Thoracic aorta (tissue), 2 donors: ENCODE results near the gene CCDC141. TPM values are rescaled to one million over a fixed set of nuclear protein-coding genes. Genes with fewer than 3 reads are reported as not detected.

Experiments
- ATAC-seq: fragments of 150-250 bp; one replicate; pipeline ENCODE4 v1.8.0; 2017; ENCODE audit warnings: low read depth; ENCODE audit not compliant: insufficient number of reproducible peaks, low FRiP score
- DNase-seq: peaks from one replicate; pipeline ENCODE4 v3.0.0-alpha.2; 2020; ENCODE audit warnings: low spot score
- H3K27ac ChIP-seq, 2 donors: fragments of 200-600 bp; sonication (generic); 1 replicate in 1 of 2; 2 replicates in 1 of 2; pipeline ENCODE4 v1.5.1; 2016; ENCODE audit warnings: mild to moderate bottlenecking in 2 of 2, moderate library complexity in 2 of 2
- H3K27me3 ChIP-seq: fragments of 200-600 bp; sonication (generic); replicated peaks from 2 replicates; pipeline ENCODE4 v1.6.0; 2016; ENCODE audit warnings: mild to moderate bottlenecking; ENCODE audit not compliant: insufficient read depth
- H3K36me3 ChIP-seq: fragments of 200-600 bp; sonication (generic); one replicate; pipeline ENCODE4 v1.5.1; 2016
- H3K4me1 ChIP-seq, 2 donors: fragments of 200-600 bp; sonication (generic); 1 replicate in 1 of 2; 2 replicates in 1 of 2; pipeline versions ENCODE4 v1.5.1 to v1.6.0; 2016; ENCODE audit warnings: low read depth in 2 of 2, mild to moderate bottlenecking in 1 of 2; ENCODE audit not compliant: control insufficient read depth in 1 of 2
- H3K4me3 ChIP-seq: fragments of 200-600 bp; sonication (generic); 2 replicates; pipeline ENCODE4 v1.5.1; 2016; ENCODE audit warnings: mild to moderate bottlenecking
- H3K9me3 ChIP-seq: fragments of 200-600 bp; sonication (generic); 2 replicates; pipeline ENCODE4 v1.5.1; 2016
- total RNA-seq, 2 donors: library from RNA; depleted of rRNA; stranded (reverse); fragments of >200 nt; gene quantifications; one replicate each; pipeline versions ENCODE4 v1.1.0 to v1.2.3, GENCODE V29; 2016
- TF ChIP-seq, protein P1 (sequence below): fragments of 200-600 bp; sonication (generic); IDR thresholded peaks from one replicate; pipeline ENCODE4 v1.5.1; 2019; ENCODE audit warnings: antibody characterized with exemption

The CCDC141 gene
- total RNA-seq, 2 donors from 2014 or later, result 2.4 to 4.8 TPM

DNA sequence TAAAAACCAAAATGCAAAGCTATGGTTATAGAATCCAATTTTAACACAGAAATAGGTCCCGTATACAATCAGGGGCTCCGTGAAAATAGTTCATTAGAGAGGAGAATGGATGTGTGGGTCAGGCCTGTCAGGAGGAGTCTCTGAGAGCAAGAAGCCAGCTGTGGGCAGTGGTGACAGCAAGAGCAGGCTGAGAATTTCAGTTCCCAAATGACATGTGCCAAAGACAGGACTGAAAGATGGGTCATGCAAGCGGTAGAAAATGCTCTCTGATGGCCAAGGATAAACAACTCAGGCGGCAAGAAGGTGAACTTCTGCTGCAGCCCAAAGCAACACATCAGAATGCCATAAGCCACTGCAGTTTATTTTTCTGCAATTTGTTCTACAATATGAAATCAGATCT is 100.4 kb downstream of the CCDC141 start:
- DNase-seq, result no peak
- TF ChIP-seq, protein P1, sequence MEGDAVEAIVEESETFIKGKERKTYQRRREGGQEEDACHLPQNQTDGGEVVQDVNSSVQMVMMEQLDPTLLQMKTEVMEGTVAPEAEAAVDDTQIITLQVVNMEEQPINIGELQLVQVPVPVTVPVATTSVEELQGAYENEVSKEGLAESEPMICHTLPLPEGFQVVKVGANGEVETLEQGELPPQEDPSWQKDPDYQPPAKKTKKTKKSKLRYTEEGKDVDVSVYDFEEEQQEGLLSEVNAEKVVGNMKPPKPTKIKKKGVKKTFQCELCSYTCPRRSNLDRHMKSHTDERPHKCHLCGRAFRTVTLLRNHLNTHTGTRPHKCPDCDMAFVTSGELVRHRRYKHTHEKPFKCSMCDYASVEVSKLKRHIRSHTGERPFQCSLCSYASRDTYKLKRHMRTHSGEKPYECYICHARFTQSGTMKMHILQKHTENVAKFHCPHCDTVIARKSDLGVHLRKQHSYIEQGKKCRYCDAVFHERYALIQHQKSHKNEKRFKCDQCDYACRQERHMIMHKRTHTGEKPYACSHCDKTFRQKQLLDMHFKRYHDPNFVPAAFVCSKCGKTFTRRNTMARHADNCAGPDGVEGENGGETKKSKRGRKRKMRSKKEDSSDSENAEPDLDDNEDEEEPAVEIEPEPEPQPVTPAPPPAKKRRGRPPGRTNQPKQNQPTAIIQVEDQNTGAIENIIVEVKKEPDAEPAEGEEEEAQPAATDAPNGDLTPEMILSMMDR, result no peak

DNA sequence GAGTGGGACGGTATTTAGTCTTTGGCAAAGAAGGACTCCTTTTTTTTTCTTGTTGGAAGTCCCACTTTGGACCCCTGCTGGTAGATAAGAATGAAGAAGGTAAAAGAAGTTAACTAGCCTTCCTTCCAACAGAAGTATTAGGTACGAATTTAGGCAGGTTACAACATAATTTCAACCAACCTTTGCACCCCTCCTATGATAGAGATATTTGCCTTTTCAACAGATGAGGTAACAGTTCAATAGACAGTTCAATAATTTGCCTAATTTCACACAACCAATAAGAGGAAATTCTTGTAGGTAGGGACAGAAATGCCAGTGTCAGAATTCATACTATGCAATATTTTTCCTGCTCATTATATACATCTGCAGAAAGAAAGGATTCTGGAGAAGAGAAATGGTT is 100.8 kb downstream of the CCDC141 start:
- TF ChIP-seq, protein P1, result no peak
- Histone ChIP-seq H3K4me3 (no peak overlapping the region), H3K9me3 (no peaks in the 10 kb centered on the region), H3K36me3 (no peaks in the 10 kb centered on the region), H3K27me3 (no peaks in the 10 kb centered on the region), H3K4me1 (no peaks in the 10 kb centered on the region), H3K27ac (no peak overlapping the region)
- no peak for DNase-seq
- ATAC-seq, result no peak

More for the DNA sequence above, 100.4 kb downstream of the CCDC141 start:
- Histone ChIP-seq H3K9me3 (no peaks in the 10 kb centered on the region), H3K4me3 (no peak overlapping the region), H3K4me1 (no peaks in the 10 kb centered on the region), H3K36me3 (no peaks in the 10 kb centered on the region), H3K27me3 (no peaks in the 10 kb centered on the region), H3K27ac (no peak overlapping the region)
- ATAC-seq, result no peak

DNA sequence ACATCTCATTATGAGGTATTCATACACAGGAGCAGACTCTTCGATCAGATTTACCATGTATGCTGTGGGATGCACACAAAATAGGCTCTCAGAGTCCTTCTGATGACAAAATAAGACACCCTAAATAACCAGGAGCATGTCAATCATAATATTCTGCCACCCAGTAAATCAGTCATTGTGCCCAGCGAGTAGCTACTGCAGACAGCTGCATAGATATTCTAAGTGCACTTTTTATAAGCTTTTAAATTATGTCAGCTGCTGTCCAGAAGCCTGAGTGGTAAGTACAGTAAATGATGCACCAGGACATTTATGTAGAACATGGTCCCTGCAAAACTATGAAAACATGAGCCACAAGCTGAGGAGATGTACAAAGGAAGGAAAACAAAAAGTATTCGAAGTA is 102.9 kb downstream of the CCDC141 start:
- Histone ChIP-seq H3K27ac (no peak overlapping the region), H3K9me3 (no peaks in the 10 kb centered on the region), H3K27me3 (no peaks in the 10 kb centered on the region), H3K36me3 (no peaks in the 10 kb centered on the region), H3K4me1 (no peaks in the 10 kb centered on the region), H3K4me3 (no peak overlapping the region)
- no peak for ATAC-seq
- TF ChIP-seq, protein P1, result no peak
- DNase-seq, result no peak

DNA sequence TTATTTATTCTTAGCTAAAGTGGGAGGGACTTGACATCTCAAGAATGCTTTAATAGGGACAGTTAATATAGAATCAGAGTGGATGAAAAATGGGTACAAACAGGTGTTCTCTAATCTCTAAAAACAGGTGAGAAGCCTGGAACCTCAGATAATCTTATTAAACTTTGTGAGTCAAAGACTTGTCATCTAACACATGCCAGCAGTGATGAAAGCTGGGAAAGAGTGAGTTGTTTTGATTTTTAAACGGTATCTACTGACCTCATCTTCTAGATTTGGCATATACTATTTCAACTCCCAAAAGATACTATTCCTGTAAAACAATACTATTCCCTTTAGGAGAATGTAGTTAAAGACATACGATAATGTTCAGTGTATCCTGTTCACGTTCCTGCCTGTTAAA is 103.4 kb downstream of the CCDC141 start:
- H3K36me3 ChIP-seq, result no peaks in the 10 kb centered on the region
- no peaks in the 10 kb centered on the region for H3K27me3 ChIP-seq
- H3K4me3 ChIP-seq, result no peak overlapping the region
- no peaks in the 10 kb centered on the region for H3K4me1 ChIP-seq
- TF ChIP-seq, protein P1, result no peak
- no peak overlapping the region for H3K27ac ChIP-seq
- H3K9me3 ChIP-seq, result no peaks in the 10 kb centered on the region
- ATAC-seq (no peak), DNase-seq (no peak)

DNA sequence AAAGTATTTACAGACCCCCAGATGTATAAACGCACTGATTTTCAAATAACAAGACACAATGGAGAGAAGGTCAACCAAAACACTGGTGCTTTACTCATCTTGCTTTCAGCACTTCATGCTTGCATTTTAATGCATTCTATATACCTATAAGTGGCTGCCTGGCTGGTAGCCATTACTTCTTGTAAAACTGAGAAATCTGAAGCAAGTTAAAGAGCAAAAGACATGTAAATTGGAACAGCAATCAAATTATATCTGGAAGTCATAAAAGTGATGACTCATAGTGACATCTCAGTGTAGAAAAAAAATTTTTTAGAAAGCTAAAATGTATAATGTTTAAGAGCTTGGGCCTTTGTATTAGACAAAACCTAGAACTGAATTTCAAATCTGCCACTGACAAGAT is 106.2 kb downstream of the CCDC141 start:
- Histone ChIP-seq H3K36me3 (no peaks in the 10 kb centered on the region), H3K4me1 (no peaks in the 10 kb centered on the region), H3K27me3 (no peaks in the 10 kb centered on the region), H3K9me3 (no peaks in the 10 kb centered on the region), H3K4me3 (no peak overlapping the region), H3K27ac (no peak overlapping the region)
- TF ChIP-seq, protein P1, result no peak
- ATAC-seq, result no peak
- no peak for DNase-seq
